OCI-LY1 (cell line): ENCODE data around the gene GID8.

Experiments used
- EZH2 ChIP-seq: fragments of 200-600 bp; sonication (generic), shearing (Covaris generic); IDR thresholded peaks from 2 replicates; pipeline ENCODE4 v1.8.0; 2017; ENCODE audit warnings: borderline replicate concordance, mixed run types, mild to moderate bottlenecking, antibody characterized with exemption, low read length, moderate library complexity, mixed read lengths
- TF ChIP-seq, protein P1 (sequence below): fragments of 200-600 bp; sonication (generic), shearing (Covaris generic); IDR thresholded peaks from 2 replicates; pipeline ENCODE4 v1.5.1; 2017; ENCODE audit warnings: mild to moderate bottlenecking, antibody characterized with exemption, low read length, moderate library complexity, mixed read lengths

DNA sequence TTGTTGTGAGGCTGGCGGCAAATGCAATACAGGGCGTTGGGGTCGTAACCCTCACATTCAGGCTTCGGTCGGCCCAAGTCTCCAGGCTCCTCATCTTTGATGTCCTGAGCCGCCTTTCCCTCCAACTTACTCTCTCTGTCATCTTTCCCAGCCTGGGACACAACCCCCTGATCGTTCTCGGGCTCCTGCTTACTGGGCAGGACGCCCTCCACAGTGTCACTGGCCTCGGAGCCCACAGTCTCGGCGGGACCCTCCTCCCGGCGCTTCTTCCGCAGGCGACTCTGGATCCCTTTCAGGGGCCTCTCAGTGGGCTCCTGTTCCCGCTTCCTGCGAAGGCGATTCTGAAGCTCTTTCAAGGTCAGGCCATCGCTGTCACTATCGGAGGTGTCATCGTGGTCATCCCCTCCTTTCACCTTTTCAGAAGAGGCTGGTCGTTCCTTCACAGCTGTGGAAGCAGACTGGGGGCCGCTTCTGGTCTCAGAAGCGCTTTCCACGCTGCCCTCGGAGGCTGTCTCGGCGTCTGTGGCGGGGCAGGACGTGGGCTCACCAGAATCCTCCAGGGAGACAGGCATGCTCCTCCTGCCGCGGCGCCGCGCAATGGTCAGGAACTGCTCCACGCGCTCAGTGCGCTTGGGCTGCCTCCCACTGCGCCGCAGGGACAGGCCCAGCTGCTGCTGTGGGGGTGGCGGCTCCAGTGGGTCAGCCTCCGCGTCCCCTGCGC, 27.0 kb upstream of the GID8 start:
- TF ChIP-seq, protein P1, sequence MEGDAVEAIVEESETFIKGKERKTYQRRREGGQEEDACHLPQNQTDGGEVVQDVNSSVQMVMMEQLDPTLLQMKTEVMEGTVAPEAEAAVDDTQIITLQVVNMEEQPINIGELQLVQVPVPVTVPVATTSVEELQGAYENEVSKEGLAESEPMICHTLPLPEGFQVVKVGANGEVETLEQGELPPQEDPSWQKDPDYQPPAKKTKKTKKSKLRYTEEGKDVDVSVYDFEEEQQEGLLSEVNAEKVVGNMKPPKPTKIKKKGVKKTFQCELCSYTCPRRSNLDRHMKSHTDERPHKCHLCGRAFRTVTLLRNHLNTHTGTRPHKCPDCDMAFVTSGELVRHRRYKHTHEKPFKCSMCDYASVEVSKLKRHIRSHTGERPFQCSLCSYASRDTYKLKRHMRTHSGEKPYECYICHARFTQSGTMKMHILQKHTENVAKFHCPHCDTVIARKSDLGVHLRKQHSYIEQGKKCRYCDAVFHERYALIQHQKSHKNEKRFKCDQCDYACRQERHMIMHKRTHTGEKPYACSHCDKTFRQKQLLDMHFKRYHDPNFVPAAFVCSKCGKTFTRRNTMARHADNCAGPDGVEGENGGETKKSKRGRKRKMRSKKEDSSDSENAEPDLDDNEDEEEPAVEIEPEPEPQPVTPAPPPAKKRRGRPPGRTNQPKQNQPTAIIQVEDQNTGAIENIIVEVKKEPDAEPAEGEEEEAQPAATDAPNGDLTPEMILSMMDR, result no peak
- no peak for TF ChIP-seq EZH2
